ENCODE data around the gene RAB33B. TPM values are rescaled to one million over a fixed set of nuclear protein-coding genes. Genes with fewer than 3 reads are reported as not detected.
A peak's percentile ranks its signal among the peaks of the same experiment; 100 is the strongest.

The RAB33B gene
- total RNA-seq, 4 donors from 2014 or later: 6.8 to 8.1 (median 7.1) TPM

GRCh38 chr4:139451997-139452396 is 1.9 kb upstream of the RAB33B start:
- in situ Hi-C loops (cut with MboI; ENCODE audit: low pct_ligation_motif_present in 1 of 4, low pct_unique_long_range_greater_than_20kb in 1 of 4, low sequenced_read_pairs in 3 of 4) (no loop called here), intact Hi-C loops (cut with DNase I; ENCODE audit: low total_unique reads) (no loop called here)
- no peaks in the 10 kb centered on the region for H3K9me3 ChIP-seq
- no peak overlapping the region for H3K4me3 ChIP-seq
- H3K27me3 ChIP-seq: no peaks in the 10 kb centered on the region
- peaks cover 15 to 35% (median 23%) of the 10 kb centered on the region in 4 donors for H3K4me1 ChIP-seq
- peak overlapping the region; percentile 90 to 97 (median 94) for H3K27ac ChIP-seq
- TF ChIP-seq POLR2AphosphoS5 (IDR thresholded peaks at IDR 0.05): no peak
- no peak for TF ChIP-seq POLR2A (IDR thresholded peaks at IDR 0.05)
- no peak for TF ChIP-seq CTCF (IDR thresholded peaks at IDR 0.05)
- no peak for DNase-seq
- no peaks in the 10 kb centered on the region for H3K36me3 ChIP-seq
- 20 to 70% methylated on average over 1 of the region's 1 CpG for WGBS, 2 donors (ENCODE audit: low coverage in 1 of 2)

GRCh38 chr4:139453041-139453370 is 915 bp upstream of the RAB33B start:
- TF ChIP-seq CTCF (IDR thresholded peaks at IDR 0.05) (peak; percentile 37 to 85 (median 45)), POLR2A (IDR thresholded peaks at IDR 0.05) (no peak), EP300 (IDR thresholded peaks at IDR 0.05; ENCODE audit: low read depth) (no peak)
- no peaks in the 10 kb centered on the region for H3K36me3 ChIP-seq
- H3K4me3 ChIP-seq: peak overlapping the region; percentile 51 to 73 (median 62)
- 1% methylated on average over 9 of the region's 15 CpGs; no CpG with 5 or more reads in 1 of the 2 donors for WGBS, 2 donors (ENCODE audit: low coverage in 1 of 2)
- peaks cover 15 to 44% (median 25%) of the 10 kb centered on the region in 4 donors for H3K4me1 ChIP-seq
- H3K27me3 ChIP-seq: no peaks in the 10 kb centered on the region
- no peaks in the 10 kb centered on the region for H3K9me3 ChIP-seq
- peak; percentile 69 for DNase-seq
- in situ Hi-C loops (cut with MboI; ENCODE audit: low pct_ligation_motif_present in 1 of 4, low pct_unique_long_range_greater_than_20kb in 1 of 4, low sequenced_read_pairs in 3 of 4) (no loop called here), intact Hi-C loops (cut with DNase I; ENCODE audit: low total_unique reads) (no loop called here)
- peak overlapping the region; percentile 90 to 97 (median 94) for H3K27ac ChIP-seq

GRCh38 chr4:139453371-139454110 is 380 bp upstream of the RAB33B start:
- in situ Hi-C loops (cut with MboI; ENCODE audit: low pct_ligation_motif_present in 1 of 4, low pct_unique_long_range_greater_than_20kb in 1 of 4, low sequenced_read_pairs in 3 of 4) (no loop called here), intact Hi-C loops (cut with DNase I; ENCODE audit: low total_unique reads) (no loop called here)
- Histone ChIP-seq H3K27ac (peak overlapping the region; percentile 90 to 97 (median 94)), H3K4me3 (peak overlapping the region; percentile 51 to 73 (median 62)), H3K9me3 (no peaks in the 10 kb centered on the region), H3K4me1 (peaks cover 15 to 48% (median 26%) of the 10 kb centered on the region in 4 donors), H3K36me3 (no peaks in the 10 kb centered on the region), H3K27me3 (no peaks in the 10 kb centered on the region)
- TF ChIP-seq CTCF (IDR thresholded peaks at IDR 0.05) (peak in 3 of 5 experiments; percentile 2 to 42 (median 17)), POLR2A (IDR thresholded peaks at IDR 0.05) (peak; percentile 92), EP300 (IDR thresholded peaks at IDR 0.05; ENCODE audit: low read depth) (no peak), POLR2AphosphoS5 (IDR thresholded peaks at IDR 0.05) (peak; percentile 89 to 91 (median 90))
- peak; percentile 98 for DNase-seq
- 0% methylated on average over 59 of the region's 76 CpGs; no CpG with 5 or more reads in 1 of the 2 donors for WGBS, 2 donors (ENCODE audit: low coverage in 1 of 2)

- peak overlapping the region; percentile 90 to 97 (median 94) for H3K27ac ChIP-seq
- peaks cover 15 to 53% (median 26%) of the 10 kb centered on the region in 4 donors for H3K4me1 ChIP-seq
- H3K4me3 ChIP-seq: peak overlapping the region; percentile 51 to 73 (median 62)
- no peaks in the 10 kb centered on the region for H3K27me3 ChIP-seq
- intact Hi-C loops (cut with DNase I; ENCODE audit: low total_unique reads) (no loop called here), in situ Hi-C loops (cut with MboI; ENCODE audit: low pct_ligation_motif_present in 1 of 4, low pct_unique_long_range_greater_than_20kb in 1 of 4, low sequenced_read_pairs in 3 of 4) (no loop called here)
- no peaks in the 10 kb centered on the region for H3K9me3 ChIP-seq
- H3K36me3 ChIP-seq: no peaks in the 10 kb centered on the region
- DNase-seq: peak; percentile 11
- 32 to 38% methylated on average over 6 of the region's 6 CpGs for WGBS, 2 donors (ENCODE audit: low coverage in 1 of 2)
- TF ChIP-seq POLR2A (IDR thresholded peaks at IDR 0.05): peak; percentile 14
- TF ChIP-seq EP300 (IDR thresholded peaks at IDR 0.05; ENCODE audit: low read depth): no peak
Observed at GRCh38 chr4:139455126-139455538, 1.2 kb downstream of the RAB33B start.

Measured in transverse colon (tissue), 4 donors.